Measurements from ENCODE around the gene METTL14. TPM values are rescaled to one million over a fixed set of nuclear protein-coding genes. Genes with fewer than 3 reads are reported as not detected.

The METTL14 gene
- total RNA-seq, 3 donors from 2014 or later (not counting 1 experiment from before 2014, with no cell fraction given), result 50.2 to 57.5 (median 51.9) TPM

GRCh38 chr4:118727360-118727759 is 42.2 kb downstream of the METTL14 start:
- H3K27me3 ChIP-seq (ENCODE audit: control insufficient read depth, insufficient read depth, low read length), result no peaks in the 10 kb centered on the region
- intact Hi-C loops (cut with micrococcal nuclease), result no loop called here
- TF ChIP-seq CTCF (IDR thresholded peaks at IDR 0.05), result no peak
- no peak for ATAC-seq
- H3K9me3 ChIP-seq (ENCODE audit: control insufficient read depth, insufficient read depth, low read length), result no peaks in the 10 kb centered on the region
- DNase-seq, result no peak
- H3K4me1 ChIP-seq (ENCODE audit: control insufficient read depth, insufficient read depth, low read length), result no peaks in the 10 kb centered on the region
- Mint-ChIP-seq H3K27me3 (ENCODE audit: low read depth in 2 of 2) (no peaks in the 10 kb centered on the region), H3K4me3 (no peak overlapping the region), H3K27ac (no peak overlapping the region), H3K9me3 (no peaks in the 10 kb centered on the region), H3K36me3 (peaks cover 5% of the 10 kb centered on the region), H3K4me1 (peaks cover 0 to 6% of the 10 kb centered on the region in 2 donors)
- WGBS (ENCODE audit: insufficient coverage), result 62% methylated on average over 1 of the region's 1 CpG
- H3K36me3 ChIP-seq (ENCODE audit: control insufficient read depth, insufficient read depth, low read length), result peaks cover 55% of the 10 kb centered on the region
- H3K27ac ChIP-seq (ENCODE audit: low read length), result no peak overlapping the region
- no peak overlapping the region for H3K4me3 ChIP-seq (ENCODE audit: low read length)

GRCh38 chr4:118729287-118730286 is 44.4 kb downstream of the METTL14 start:
- Mint-ChIP-seq H3K4me3 (no peak overlapping the region), H3K9me3 (no peaks in the 10 kb centered on the region), H3K27ac (no peak overlapping the region), H3K36me3 (peaks cover 6% of the 10 kb centered on the region), H3K4me1 (no peaks in the 10 kb centered on the region), H3K27me3 (ENCODE audit: low read depth in 2 of 2) (no peaks in the 10 kb centered on the region)
- Histone ChIP-seq H3K27me3 (ENCODE audit: control insufficient read depth, insufficient read depth, low read length) (no peaks in the 10 kb centered on the region), H3K27ac (ENCODE audit: low read length) (no peak overlapping the region), H3K36me3 (ENCODE audit: control insufficient read depth, insufficient read depth, low read length) (peaks cover 59% of the 10 kb centered on the region), H3K4me1 (ENCODE audit: control insufficient read depth, insufficient read depth, low read length) (no peaks in the 10 kb centered on the region), H3K9me3 (ENCODE audit: control insufficient read depth, insufficient read depth, low read length) (no peaks in the 10 kb centered on the region), H3K4me3 (ENCODE audit: low read length) (no peak overlapping the region)
- TF ChIP-seq CTCF (IDR thresholded peaks at IDR 0.05), result no peak
- 100% methylated on average over 5 of the region's 6 CpGs for WGBS (ENCODE audit: insufficient coverage)
- peak in 1 of 3 donors; percentile 45 for ATAC-seq
- intact Hi-C loops (cut with micrococcal nuclease), result no loop called here
- DNase-seq, result peak in 1 of 2 donors; percentile 37

- Histone ChIP-seq H3K4me1 (ENCODE audit: control insufficient read depth, insufficient read depth, low read length) (no peaks in the 10 kb centered on the region), H3K36me3 (ENCODE audit: control insufficient read depth, insufficient read depth, low read length) (peaks cover 56% of the 10 kb centered on the region), H3K9me3 (ENCODE audit: control insufficient read depth, insufficient read depth, low read length) (no peaks in the 10 kb centered on the region), H3K27ac (ENCODE audit: low read length) (no peak overlapping the region), H3K4me3 (ENCODE audit: low read length) (no peak overlapping the region), H3K27me3 (ENCODE audit: control insufficient read depth, insufficient read depth, low read length) (no peaks in the 10 kb centered on the region)
- Mint-ChIP-seq H3K36me3 (peaks cover 12% of the 10 kb centered on the region), H3K9me3 (no peaks in the 10 kb centered on the region), H3K4me3 (no peak overlapping the region), H3K27me3 (ENCODE audit: low read depth in 2 of 2) (no peaks in the 10 kb centered on the region), H3K4me1 (no peaks in the 10 kb centered on the region), H3K27ac (no peak overlapping the region)
- no peak for DNase-seq
- no peak for TF ChIP-seq CTCF (IDR thresholded peaks at IDR 0.05)
- ATAC-seq, result no peak
- intact Hi-C loops (cut with micrococcal nuclease), result no loop called here
Observed at GRCh38 chr4:118730683-118731082, 45.5 kb downstream of the METTL14 start.

Measured in natural killer cell (primary cell).